Measurements from ENCODE around the gene PITPNC1.

Gene PITPNC1

GRCh38 chr17:67390006-67390645 is 13.0 kb downstream of the PITPNC1 start:
- no peak for DNase-seq (ENCODE audit: low read depth)
- H3K4me3 ChIP-seq (ENCODE audit: low read depth, low read length) = no peak overlapping the region
- TF ChIP-seq CTCF (conservative IDR thresholded peaks at IDR 0.05; ENCODE audit: low read depth, low read length) = no peak

- peak; percentile 87 for DNase-seq (ENCODE audit: low read depth)
- no peak overlapping the region for H3K4me3 ChIP-seq (ENCODE audit: low read depth, low read length)
- no peak for TF ChIP-seq CTCF (conservative IDR thresholded peaks at IDR 0.05; ENCODE audit: low read depth, low read length)
Observed at GRCh38 chr17:67390646-67391361, 13.7 kb downstream of the PITPNC1 start.

- TF ChIP-seq CTCF (conservative IDR thresholded peaks at IDR 0.05; ENCODE audit: low read depth, low read length) = no peak
- DNase-seq (ENCODE audit: low read depth) = no peak
- H3K4me3 ChIP-seq (ENCODE audit: low read depth, low read length) = no peak overlapping the region
Observed at GRCh38 chr17:67392111-67392510, 15.0 kb downstream of the PITPNC1 start.

GRCh38 chr17:67393809-67394397 is 16.8 kb downstream of the PITPNC1 start:
- no peak for TF ChIP-seq CTCF (conservative IDR thresholded peaks at IDR 0.05; ENCODE audit: low read depth, low read length)
- no peak for DNase-seq (ENCODE audit: low read depth)
- no peak overlapping the region for H3K4me3 ChIP-seq (ENCODE audit: low read depth, low read length)

GRCh38 chr17:67399676-67400075 is 22.6 kb downstream of the PITPNC1 start:
- no peak for TF ChIP-seq CTCF (conservative IDR thresholded peaks at IDR 0.05; ENCODE audit: low read depth, low read length)
- H3K4me3 ChIP-seq (ENCODE audit: low read depth, low read length) = no peak overlapping the region
- DNase-seq (ENCODE audit: low read depth) = no peak

- DNase-seq (ENCODE audit: low read depth) = peak; percentile 4
- H3K4me3 ChIP-seq (ENCODE audit: low read depth, low read length) = no peak overlapping the region
- TF ChIP-seq CTCF (conservative IDR thresholded peaks at IDR 0.05; ENCODE audit: low read depth, low read length) = no peak
Observed at GRCh38 chr17:67400193-67400592, 23.1 kb downstream of the PITPNC1 start.

Measured in choroid plexus epithelial cell (primary cell).